Astrocyte of the cerebellum (primary cell): Measurements from ENCODE around the gene BSN.

Source experiments
- DNase-seq: peaks from one replicate; pipeline ENCODE4 v3.0.0-alpha.2; 2011; ENCODE audit warnings: low read depth
- H3K4me3 ChIP-seq: 2 replicates; pipeline ENCODE4 v1.5.1; 2011; ENCODE audit warnings: mild to moderate bottlenecking, low read depth, low read length, moderate library complexity
- in situ Hi-C: cut with HindIII; loops from 2 replicates; pipeline ENCODE4 v1.10.0; 2017; ENCODE audit warnings: low sequenced_read_pairs
- TF ChIP-seq, protein P1 (sequence below): IDR thresholded peaks from 2 replicates; pipeline ENCODE4 v1.5.1; 2012; ENCODE audit warnings: low read length, low read depth, moderate library complexity, mild to moderate bottlenecking; ENCODE audit errors: missing control alignments

BSN gene

DNA sequence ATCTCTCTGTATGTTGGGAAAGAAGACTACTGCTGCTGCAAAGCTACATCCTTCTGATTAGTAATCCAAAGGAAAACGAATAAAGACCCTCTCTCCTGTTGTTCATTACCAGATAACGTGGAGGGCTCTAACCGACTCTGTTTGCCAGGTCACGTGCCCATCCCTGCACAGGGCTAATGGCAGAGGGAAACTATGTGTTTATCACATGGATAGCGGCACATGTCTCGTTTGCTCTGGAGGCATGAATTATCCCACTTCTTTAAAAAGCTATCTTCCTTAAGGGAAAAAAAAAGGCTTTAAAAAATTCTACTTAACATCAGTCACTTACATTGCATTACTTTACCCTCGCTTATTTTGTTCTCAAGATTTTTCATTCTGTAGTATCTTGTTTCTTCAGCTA is 87.0 kb downstream of the BSN start:
- TF ChIP-seq, protein P1, sequence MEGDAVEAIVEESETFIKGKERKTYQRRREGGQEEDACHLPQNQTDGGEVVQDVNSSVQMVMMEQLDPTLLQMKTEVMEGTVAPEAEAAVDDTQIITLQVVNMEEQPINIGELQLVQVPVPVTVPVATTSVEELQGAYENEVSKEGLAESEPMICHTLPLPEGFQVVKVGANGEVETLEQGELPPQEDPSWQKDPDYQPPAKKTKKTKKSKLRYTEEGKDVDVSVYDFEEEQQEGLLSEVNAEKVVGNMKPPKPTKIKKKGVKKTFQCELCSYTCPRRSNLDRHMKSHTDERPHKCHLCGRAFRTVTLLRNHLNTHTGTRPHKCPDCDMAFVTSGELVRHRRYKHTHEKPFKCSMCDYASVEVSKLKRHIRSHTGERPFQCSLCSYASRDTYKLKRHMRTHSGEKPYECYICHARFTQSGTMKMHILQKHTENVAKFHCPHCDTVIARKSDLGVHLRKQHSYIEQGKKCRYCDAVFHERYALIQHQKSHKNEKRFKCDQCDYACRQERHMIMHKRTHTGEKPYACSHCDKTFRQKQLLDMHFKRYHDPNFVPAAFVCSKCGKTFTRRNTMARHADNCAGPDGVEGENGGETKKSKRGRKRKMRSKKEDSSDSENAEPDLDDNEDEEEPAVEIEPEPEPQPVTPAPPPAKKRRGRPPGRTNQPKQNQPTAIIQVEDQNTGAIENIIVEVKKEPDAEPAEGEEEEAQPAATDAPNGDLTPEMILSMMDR: no peak
- in situ Hi-C loops: no loop called here
- DNase-seq: no peak
- no peak overlapping the region for H3K4me3 ChIP-seq

DNA sequence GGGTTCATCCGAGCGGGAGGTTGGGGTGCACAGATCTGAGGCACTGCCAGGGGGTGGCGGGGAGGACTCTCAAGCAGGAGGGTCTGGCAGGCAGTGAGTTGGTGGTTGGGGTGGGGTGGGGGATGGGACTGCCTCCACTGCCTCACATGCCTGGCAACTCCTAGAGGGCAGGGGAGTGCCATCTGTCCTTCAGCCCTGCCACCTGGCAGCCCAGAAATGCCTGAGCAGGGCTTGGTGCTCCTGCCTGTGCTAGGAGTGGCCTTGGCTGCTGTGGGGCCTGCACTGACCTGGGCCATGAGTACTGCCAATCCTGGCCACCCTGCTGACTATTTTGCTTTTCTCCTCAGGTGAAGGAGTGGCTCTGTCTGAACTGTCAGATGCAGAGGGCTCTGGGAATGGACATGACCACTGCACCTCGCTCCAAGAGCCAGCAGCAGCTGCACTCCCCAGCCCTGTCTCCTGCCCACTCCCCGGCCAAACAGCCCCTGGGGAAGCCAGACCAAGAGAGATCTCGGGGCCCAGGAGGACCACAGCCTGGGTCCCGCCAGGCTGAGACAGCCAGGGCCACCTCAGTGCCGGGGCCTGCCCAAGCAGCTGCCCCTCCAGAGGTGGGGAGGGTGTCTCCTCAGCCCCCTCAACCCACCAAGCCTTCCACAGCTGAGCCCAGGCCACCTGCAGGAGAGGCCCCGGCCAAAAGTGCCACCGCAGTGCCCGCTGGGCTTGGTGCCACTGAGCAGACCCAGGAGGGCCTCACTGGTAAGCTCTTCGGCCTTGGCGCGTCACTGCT is 87.8 kb downstream of the BSN start:
- no peak overlapping the region for H3K4me3 ChIP-seq
- in situ Hi-C loops: no loop called here
- TF ChIP-seq, protein P1: no peak
- no peak for DNase-seq

DNA sequence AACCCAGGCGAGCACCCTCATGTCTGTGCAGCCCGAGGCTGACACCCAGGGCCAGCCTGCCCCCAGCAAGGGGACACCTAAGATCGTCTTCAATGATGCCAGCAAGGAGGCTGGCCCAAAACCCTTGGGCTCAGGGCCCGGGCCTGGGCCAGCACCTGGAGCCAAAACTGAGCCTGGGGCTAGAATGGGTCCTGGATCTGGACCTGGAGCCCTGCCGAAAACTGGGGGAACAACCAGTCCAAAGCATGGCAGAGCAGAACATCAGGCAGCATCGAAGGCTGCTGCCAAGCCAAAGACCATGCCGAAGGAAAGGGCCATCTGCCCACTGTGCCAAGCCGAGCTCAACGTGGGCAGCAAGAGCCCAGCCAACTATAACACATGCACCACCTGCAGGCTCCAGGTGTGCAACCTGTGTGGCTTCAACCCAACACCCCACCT is 88.5 kb downstream of the BSN start:
- no peak for DNase-seq
- in situ Hi-C loops: no loop called here
- H3K4me3 ChIP-seq: no peak overlapping the region
- TF ChIP-seq, protein P1: no peak

DNA sequence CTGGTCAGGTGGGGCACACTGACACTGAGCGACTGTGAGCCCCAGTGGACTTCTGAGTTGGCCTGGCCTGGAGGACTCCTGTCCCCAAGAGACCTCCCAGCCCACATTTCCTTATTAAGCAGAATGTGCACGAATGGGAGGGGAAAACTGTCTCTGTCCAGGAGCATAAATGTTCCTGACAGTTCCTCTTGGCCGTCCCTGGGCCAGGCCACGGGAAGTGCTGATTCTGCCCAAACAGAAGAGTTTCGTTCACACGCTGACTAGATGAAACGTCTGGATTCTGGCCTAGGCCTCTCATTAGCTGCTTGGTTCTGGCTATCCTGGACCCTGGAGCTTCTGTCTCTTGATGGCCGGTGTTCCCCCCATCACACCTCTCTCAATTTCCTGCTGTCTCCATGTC is 90.4 kb downstream of the BSN start:
- TF ChIP-seq, protein P1: no peak
- DNase-seq: no peak
- in situ Hi-C loops: no loop called here
- H3K4me3 ChIP-seq: no peak overlapping the region

DNA sequence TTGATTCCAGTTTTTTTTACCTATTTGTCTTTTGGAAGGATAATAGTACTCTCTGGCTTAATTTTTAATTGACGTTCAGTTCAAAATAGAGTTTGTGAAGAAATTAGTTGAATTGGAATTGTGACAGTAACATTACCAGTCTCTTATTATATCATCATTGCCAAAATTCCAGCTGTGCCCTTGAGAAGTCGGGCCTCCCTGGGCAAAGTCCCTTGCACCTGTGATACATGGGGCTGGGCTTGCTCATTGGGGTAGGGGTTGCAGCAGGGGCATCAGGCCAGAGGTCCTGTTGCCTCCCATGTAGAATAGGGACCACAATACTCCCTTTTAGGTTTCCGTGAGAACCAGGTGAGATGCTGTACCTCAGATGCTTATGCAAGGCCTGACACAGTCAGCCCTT is 92.0 kb downstream of the BSN start:
- TF ChIP-seq, protein P1: no peak
- in situ Hi-C loops: no loop called here
- no peak overlapping the region for H3K4me3 ChIP-seq
- no peak for DNase-seq

DNA sequence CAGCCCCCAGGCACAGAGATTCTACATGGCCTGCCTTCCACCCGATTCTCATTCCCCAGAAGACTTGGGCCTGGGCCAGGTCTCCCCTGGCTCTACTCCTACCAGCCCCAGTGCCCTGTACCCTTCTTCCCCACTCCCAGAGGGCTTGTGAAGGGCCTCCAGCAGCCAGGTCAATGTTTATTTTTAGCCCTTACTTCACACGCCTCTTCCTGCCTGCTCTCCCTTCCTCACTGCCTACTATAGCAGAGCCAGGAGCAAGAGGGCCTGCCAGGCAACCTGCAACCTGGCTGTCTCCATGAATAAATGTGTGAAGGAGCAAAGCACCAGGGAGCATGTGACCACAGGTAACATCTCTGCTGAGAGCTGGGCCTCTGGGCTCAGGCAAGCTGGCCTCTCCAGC is 93.5 kb downstream of the BSN start:
- in situ Hi-C loops: no loop called here
- TF ChIP-seq, protein P1: no peak
- no peak overlapping the region for H3K4me3 ChIP-seq
- no peak for DNase-seq
